AG04449 (cell line): ENCODE measurements around the gene REXO1.
A peak's percentile ranks its signal among the peaks of the same experiment; 100 is the strongest.

Experiments
- CTCF ChIA-PET: fragments of 350-600 bp; formaldehyde crosslinking; extraction: SDS; loops from one replicate; lab custom pipeline; 2021; ENCODE audit warnings: antibody characterized with exemption; lab: Yijun Ruan, JAX
- POLR2A ChIA-PET: fragments of 400-600, 350-600 bp; formaldehyde crosslinking; extraction: SDS; loops from one replicate; lab custom pipeline; 2020; ENCODE audit warnings: antibody characterized with exemption, inconsistent platforms; lab: Yijun Ruan, JAX
- DNase-seq: peaks from one replicate; pipeline ENCODE4 v3.0.0-alpha.2; 2010; ENCODE audit warnings: low read depth, low spot score
- H3K4me3 ChIP-seq: 2 replicates; pipeline ENCODE4 v1.5.1; 2011; ENCODE audit warnings: low read depth, mild to moderate bottlenecking, control low read depth, low read length
- TF ChIP-seq, protein P1 (sequence below): IDR thresholded peaks from one replicate; pipeline ENCODE4 v1.5.1; 2011; ENCODE audit warnings: mild to moderate bottlenecking, moderate library complexity, low read length, control low read depth, inconsistent platforms; ENCODE audit not compliant: insufficient read depth; ENCODE audit errors: missing control alignments

Gene REXO1

DNA sequence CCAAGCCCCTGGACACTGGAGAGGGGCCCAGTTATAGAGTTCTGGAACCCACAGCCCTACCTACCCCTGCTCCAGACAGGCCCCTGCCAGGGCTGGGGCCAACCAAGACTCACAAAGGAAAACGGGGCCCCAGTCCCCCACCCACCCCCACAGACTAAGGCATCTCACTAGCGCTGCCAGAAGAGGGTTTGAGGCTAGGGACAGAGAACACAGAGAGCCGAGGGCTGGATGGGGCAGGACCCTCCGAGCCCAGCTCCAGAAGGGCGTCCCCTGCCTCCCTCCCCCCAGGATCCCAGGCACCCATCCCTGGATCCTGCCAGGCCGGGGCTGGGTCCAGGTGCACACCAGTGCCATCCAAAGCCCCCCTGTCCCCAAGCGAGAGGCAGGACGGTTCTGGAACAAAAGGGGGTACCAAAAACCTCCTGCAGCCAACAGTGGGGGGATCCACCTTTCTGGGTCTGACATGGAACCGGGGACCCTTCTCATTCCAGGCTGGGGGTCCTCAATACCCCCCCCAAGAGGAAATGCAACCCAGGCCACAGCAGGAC is 4.4 kb upstream of the REXO1 start:
- ChIA-PET CTCF (interaction anchor here (0.7 to 4.1 kb wide), 6 partner anchors 9 to 39 kb away, joined by 3 to 14 read pairs (median 6); no protein-coding TSS in a partner anchor), POLR2A (no interaction called here)
- no peak for DNase-seq
- TF ChIP-seq, protein P1, sequence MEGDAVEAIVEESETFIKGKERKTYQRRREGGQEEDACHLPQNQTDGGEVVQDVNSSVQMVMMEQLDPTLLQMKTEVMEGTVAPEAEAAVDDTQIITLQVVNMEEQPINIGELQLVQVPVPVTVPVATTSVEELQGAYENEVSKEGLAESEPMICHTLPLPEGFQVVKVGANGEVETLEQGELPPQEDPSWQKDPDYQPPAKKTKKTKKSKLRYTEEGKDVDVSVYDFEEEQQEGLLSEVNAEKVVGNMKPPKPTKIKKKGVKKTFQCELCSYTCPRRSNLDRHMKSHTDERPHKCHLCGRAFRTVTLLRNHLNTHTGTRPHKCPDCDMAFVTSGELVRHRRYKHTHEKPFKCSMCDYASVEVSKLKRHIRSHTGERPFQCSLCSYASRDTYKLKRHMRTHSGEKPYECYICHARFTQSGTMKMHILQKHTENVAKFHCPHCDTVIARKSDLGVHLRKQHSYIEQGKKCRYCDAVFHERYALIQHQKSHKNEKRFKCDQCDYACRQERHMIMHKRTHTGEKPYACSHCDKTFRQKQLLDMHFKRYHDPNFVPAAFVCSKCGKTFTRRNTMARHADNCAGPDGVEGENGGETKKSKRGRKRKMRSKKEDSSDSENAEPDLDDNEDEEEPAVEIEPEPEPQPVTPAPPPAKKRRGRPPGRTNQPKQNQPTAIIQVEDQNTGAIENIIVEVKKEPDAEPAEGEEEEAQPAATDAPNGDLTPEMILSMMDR, result no peak
- no peak overlapping the region for H3K4me3 ChIP-seq

DNA sequence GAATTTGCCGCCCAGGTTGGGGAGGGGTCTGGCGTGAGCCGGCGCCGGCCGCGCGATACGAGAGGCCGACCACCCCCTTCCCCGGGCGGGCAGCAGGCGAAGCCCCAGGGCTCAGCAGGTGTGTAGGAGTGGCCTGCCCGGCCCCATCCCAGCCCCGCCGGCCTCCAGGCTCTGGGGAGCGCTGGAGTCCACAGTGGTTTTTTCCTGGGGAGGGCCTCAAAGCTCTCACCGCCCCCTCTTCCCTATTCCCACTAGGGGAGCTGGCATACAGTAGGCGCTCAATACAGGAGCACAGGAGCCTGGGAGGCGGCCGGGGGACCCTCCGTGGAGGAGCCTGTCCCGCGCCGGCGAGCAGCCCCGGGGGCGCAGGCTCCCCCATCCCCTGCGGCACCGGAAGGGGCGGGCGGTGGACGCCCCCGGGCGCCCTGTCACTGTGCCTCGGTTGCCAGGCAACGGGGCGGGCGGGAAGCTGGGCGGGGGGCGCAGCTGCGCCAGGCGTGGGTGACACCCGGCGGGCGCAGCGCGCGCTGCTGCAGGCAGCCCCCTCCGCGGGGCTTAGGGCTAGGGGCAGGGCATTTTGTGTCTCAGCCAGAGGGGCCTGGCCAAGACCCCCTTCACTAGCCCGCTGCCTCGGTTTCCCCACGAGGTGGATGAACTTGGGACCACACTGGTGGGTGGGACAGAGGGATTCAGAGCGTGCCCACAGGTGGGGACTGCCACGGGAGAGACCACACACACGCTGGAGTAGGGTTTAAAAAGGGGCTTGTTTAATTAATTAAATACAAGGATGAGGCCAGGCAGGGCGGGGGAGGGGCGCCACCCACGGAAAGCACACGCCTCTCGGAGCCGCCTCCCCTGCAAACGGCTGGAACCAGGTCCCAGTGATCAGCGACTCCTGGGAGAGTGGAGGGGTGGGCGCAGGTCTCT is 3.6 kb upstream of the REXO1 start:
- POLR2A ChIA-PET, result no interaction called here

DNA sequence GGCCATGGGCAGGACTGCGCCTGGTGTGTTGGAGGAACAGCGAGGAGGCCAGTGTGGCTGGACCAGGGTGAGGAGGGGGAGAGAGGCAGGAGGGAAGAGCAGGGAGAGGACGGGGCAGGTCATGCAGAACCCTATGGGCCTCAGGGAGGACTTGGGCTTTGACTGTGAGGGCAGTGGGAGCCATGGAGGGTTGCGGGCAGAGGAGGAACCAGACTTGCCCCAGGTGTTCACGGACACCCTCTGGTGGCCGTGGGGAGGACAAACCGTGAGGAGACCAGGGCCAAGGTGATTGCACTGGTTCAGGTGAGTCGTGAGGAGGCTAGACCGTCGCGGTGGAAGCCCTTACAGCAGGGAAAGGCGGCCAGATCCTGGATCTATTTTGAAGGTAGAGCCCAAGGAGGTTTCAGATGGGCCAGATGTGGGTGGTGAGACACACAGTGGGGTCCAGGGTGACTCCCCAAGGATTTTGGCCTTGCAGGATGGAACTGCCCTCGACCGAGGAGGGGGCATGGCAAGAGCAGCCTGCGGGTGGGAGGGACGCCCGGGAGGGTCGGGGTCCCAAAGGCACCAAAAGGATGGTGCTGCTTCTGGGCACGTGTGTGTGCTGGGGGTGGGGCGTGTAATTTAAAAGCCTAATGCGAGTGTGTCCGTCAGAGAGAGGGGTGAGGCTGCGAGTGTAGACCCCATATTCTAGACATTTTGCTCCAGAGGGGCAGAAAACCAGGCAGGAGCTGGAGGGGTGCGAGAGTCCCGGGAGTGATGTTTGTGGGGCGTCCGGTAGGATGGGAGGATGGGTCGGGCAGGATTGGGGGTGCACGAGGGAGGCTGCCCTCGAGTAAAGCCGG is 2.7 kb upstream of the REXO1 start:
- TF ChIP-seq, protein P1, result peak; percentile 2
- H3K4me3 ChIP-seq, result no peak overlapping the region
- CTCF ChIA-PET, result interaction anchor here (0.9 to 4.0 kb wide), 4 partner anchors 10 to 25 kb away, joined by 4 to 57 read pairs (median 6); no protein-coding TSS in a partner anchor
- DNase-seq, result no peak
- POLR2A ChIA-PET, result no interaction called here

More for the DNA sequence above, 3.6 kb upstream of the REXO1 start:
- CTCF ChIA-PET, result interaction anchor here (0.9 to 4.1 kb wide), 4 partner anchors 8 to 26 kb away, joined by 4 to 57 read pairs (median 10); no protein-coding TSS in a partner anchor
- no peak overlapping the region for H3K4me3 ChIP-seq
- TF ChIP-seq, protein P1, result no peak
- no peak for DNase-seq

DNA sequence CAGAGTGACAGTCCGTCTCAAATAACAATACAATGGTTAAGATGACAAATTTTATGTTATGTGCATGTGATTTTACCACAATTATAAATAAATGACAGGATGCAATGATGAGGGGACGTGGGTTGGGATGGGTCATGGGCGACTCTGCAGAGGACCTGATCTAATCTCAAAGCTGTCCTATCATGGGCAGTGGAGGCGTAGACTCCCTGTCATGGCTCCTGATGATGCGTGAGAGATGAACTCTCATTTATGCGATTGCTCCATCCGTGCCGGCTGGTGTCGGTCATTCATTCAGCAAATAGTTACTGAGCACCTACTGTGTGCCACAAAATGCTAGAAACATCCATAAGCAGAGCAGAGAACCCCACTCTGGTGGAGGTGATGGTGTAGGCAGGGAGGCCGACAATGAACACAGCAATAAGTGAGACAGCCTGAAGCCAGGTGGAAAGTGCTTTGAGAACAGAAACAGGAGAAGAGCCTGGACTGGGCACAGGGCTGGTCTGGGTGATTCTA is 1.7 kb upstream of the REXO1 start:
- ChIA-PET CTCF (interaction anchor here (1.6 to 4.0 kb wide), 4 partner anchors 8 to 21 kb away, joined by 6 to 57 read pairs (median 12); no protein-coding TSS in a partner anchor), POLR2A (no interaction called here)
- DNase-seq, result no peak
- TF ChIP-seq, protein P1, result no peak
- no peak overlapping the region for H3K4me3 ChIP-seq

DNA sequence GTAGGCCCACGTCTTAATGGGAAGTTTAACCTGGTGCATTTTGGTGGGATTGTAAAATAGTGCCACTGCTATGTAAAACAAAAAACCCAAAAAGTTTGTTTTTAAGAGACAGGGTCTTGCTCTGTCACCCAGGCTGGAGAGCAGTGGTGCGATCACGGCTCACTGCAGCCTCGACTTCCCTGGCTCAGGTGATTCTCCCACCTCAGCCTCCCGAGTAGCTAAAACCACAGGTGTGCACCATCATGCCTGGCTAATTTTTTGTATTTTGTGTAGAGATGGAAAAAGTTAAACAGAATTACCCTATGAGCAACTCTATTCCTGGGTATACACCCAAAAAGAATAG is 820 bp upstream of the REXO1 start:
- TF ChIP-seq, protein P1, result no peak
- POLR2A ChIA-PET, result no interaction called here
- H3K4me3 ChIP-seq, result peak overlapping the region; percentile 32
- no peak for DNase-seq
- CTCF ChIA-PET, result interaction anchor here (0.5 to 4.0 kb wide), 12 partner anchors 9 to 177 kb away, joined by 3 to 57 read pairs (median 3); no protein-coding TSS in a partner anchor
